A673 (cell line): ENCODE data around the gene KNDC1.

Experiments
- EZH2 ChIP-seq: fragments of 200-600 bp; sonication (generic); IDR thresholded peaks from 2 replicates; pipeline ENCODE4 v1.6.1; 2017; ENCODE audit warnings: borderline replicate concordance, low read depth, mild to moderate bottlenecking, mixed read lengths, antibody characterized with exemption, low read length; ENCODE audit not compliant: poor library complexity, severe bottlenecking
- TF ChIP-seq, protein P1 (sequence below): fragments of 300-800, 200-600 bp; sonication (generic); conservative IDR thresholded peaks from 2 replicates; pipeline ENCODE4 v1.5.1; 2017; ENCODE audit warnings: low read depth, mild to moderate bottlenecking, antibody characterized with exemption, low read length, moderate library complexity, mixed read lengths

DNA sequence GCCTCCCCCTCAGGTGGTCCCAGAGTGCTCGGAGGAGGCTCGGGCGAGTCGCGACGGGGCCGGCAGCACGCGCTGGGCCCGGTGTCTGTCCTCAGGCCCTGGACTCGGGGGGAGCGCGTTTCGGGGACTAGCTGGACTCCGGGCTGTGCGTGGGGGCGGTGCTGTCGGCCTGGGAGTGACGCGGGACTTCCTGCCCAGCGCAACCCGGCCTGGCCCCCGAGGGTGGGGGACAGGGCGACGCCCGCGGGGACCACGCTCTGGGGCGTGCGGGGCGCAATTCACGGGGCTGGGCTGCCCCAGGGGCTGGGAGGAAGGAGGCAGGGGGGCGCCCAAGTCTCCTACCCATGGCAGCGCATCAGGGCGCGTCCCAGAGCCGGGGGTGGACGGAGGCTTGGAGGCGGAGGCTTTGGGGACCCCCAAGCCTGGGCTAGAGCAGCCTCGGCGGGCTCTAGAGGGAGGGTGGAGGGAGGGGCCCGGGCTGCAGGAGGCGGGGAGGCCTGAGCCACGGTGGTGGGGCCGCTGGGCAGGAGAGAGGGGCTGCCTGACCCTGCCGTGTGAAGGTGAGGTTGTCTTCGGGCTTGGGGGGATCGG is 75.3 kb downstream of the KNDC1 start:
- TF ChIP-seq, protein P1, sequence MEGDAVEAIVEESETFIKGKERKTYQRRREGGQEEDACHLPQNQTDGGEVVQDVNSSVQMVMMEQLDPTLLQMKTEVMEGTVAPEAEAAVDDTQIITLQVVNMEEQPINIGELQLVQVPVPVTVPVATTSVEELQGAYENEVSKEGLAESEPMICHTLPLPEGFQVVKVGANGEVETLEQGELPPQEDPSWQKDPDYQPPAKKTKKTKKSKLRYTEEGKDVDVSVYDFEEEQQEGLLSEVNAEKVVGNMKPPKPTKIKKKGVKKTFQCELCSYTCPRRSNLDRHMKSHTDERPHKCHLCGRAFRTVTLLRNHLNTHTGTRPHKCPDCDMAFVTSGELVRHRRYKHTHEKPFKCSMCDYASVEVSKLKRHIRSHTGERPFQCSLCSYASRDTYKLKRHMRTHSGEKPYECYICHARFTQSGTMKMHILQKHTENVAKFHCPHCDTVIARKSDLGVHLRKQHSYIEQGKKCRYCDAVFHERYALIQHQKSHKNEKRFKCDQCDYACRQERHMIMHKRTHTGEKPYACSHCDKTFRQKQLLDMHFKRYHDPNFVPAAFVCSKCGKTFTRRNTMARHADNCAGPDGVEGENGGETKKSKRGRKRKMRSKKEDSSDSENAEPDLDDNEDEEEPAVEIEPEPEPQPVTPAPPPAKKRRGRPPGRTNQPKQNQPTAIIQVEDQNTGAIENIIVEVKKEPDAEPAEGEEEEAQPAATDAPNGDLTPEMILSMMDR: no peak
- peak; percentile 20 for TF ChIP-seq EZH2
